ENCODE measurements around the gene UBAC1.

The UBAC1 gene

GRCh38 chr9:135960411-135961276 is 529 bp downstream of the UBAC1 start:
- no peak overlapping the region for H3K27ac ChIP-seq
- peak overlapping the region; percentile 92 for H3K4me3 ChIP-seq
- H3K9ac ChIP-seq (ENCODE audit: insufficient read length) = peak overlapping the region; percentile 84
- H3K36me3 ChIP-seq (ENCODE audit: insufficient read depth, low read length) = no peaks in the 10 kb centered on the region
- no peaks in the 10 kb centered on the region for H3K9me3 ChIP-seq (ENCODE audit: low read depth, low read length)
- no peak for DNase-seq (ENCODE audit: low read depth, low spot score)
- TF ChIP-seq FOXP2 (optimal IDR thresholded peaks at IDR 0.05; ENCODE audit: control extremely low read depth, extremely low read length, insufficient read depth) (no peak), POLR2AphosphoS5 (IDR thresholded peaks at IDR 0.05; ENCODE audit: borderline replicate concordance, low read depth, low read length) (no peak), EZH2 (IDR thresholded peaks at IDR 0.05) (no peak)

GRCh38 chr9:135959814-135960213 is 1.4 kb downstream of the UBAC1 start:
- Histone ChIP-seq H3K9ac (ENCODE audit: insufficient read length) (peak overlapping the region; percentile 84), H3K27ac (no peak overlapping the region), H3K36me3 (ENCODE audit: insufficient read depth, low read length) (no peaks in the 10 kb centered on the region), H3K9me3 (ENCODE audit: low read depth, low read length) (no peaks in the 10 kb centered on the region), H3K4me3 (peak overlapping the region; percentile 92)
- TF ChIP-seq POLR2AphosphoS5 (IDR thresholded peaks at IDR 0.05; ENCODE audit: borderline replicate concordance, low read depth, low read length) (no peak), EZH2 (IDR thresholded peaks at IDR 0.05) (no peak), FOXP2 (optimal IDR thresholded peaks at IDR 0.05; ENCODE audit: control extremely low read depth, extremely low read length, insufficient read depth) (no peak)
- DNase-seq (ENCODE audit: low read depth, low spot score) = no peak

- Histone ChIP-seq H3K9me3 (ENCODE audit: low read depth, low read length) (no peaks in the 10 kb centered on the region), H3K27ac (no peak overlapping the region), H3K36me3 (ENCODE audit: insufficient read depth, low read length) (peaks cover 2% of the 10 kb centered on the region; the same call in 1 of the 2 replicates), H3K4me3 (peak overlapping the region; percentile 9), H3K9ac (ENCODE audit: insufficient read length) (no peak overlapping the region)
- no peak for DNase-seq (ENCODE audit: low read depth, low spot score)
- TF ChIP-seq EZH2 (IDR thresholded peaks at IDR 0.05) (no peak), FOXP2 (optimal IDR thresholded peaks at IDR 0.05; ENCODE audit: control extremely low read depth, extremely low read length, insufficient read depth) (no peak), POLR2AphosphoS5 (IDR thresholded peaks at IDR 0.05; ENCODE audit: borderline replicate concordance, low read depth, low read length) (no peak)
These were observed 2.7 kb downstream of the UBAC1 start for GRCh38 chr9:135958485-135958884.

GRCh38 chr9:135957431-135957830 is 3.7 kb downstream of the UBAC1 start:
- TF ChIP-seq POLR2AphosphoS5 (IDR thresholded peaks at IDR 0.05; ENCODE audit: borderline replicate concordance, low read depth, low read length) (no peak), FOXP2 (optimal IDR thresholded peaks at IDR 0.05; ENCODE audit: control extremely low read depth, extremely low read length, insufficient read depth) (no peak), EZH2 (IDR thresholded peaks at IDR 0.05) (no peak)
- H3K9ac ChIP-seq (ENCODE audit: insufficient read length) = no peak overlapping the region
- DNase-seq (ENCODE audit: low read depth, low spot score) = no peak
- H3K9me3 ChIP-seq (ENCODE audit: low read depth, low read length) = no peaks in the 10 kb centered on the region
- no peak overlapping the region for H3K27ac ChIP-seq
- peaks cover 9% of the 10 kb centered on the region; the same call in 1 of the 2 replicates for H3K36me3 ChIP-seq (ENCODE audit: insufficient read depth, low read length)
- H3K4me3 ChIP-seq = no peak overlapping the region

- Histone ChIP-seq H3K27ac (no peak overlapping the region), H3K9me3 (ENCODE audit: low read depth, low read length) (no peaks in the 10 kb centered on the region), H3K9ac (ENCODE audit: insufficient read length) (no peak overlapping the region), H3K36me3 (ENCODE audit: insufficient read depth, low read length) (peaks cover 16% of the 10 kb centered on the region; the same call in 1 of the 2 replicates), H3K4me3 (no peak overlapping the region)
- no peak for DNase-seq (ENCODE audit: low read depth, low spot score)
- TF ChIP-seq FOXP2 (optimal IDR thresholded peaks at IDR 0.05; ENCODE audit: control extremely low read depth, extremely low read length, insufficient read depth) = no peak
- TF ChIP-seq EZH2 (IDR thresholded peaks at IDR 0.05) = no peak
- TF ChIP-seq POLR2AphosphoS5 (IDR thresholded peaks at IDR 0.05; ENCODE audit: borderline replicate concordance, low read depth, low read length) = no peak
These were observed 4.4 kb downstream of the UBAC1 start for GRCh38 chr9:135956802-135957174.

- Histone ChIP-seq H3K27ac (no peak overlapping the region), H3K36me3 (ENCODE audit: insufficient read depth, low read length) (peaks cover 16% of the 10 kb centered on the region; the same call in 1 of the 2 replicates), H3K9me3 (ENCODE audit: low read depth, low read length) (no peaks in the 10 kb centered on the region), H3K4me3 (no peak overlapping the region), H3K9ac (ENCODE audit: insufficient read length) (no peak overlapping the region)
- no peak for DNase-seq (ENCODE audit: low read depth, low spot score)
- no peak for TF ChIP-seq FOXP2 (optimal IDR thresholded peaks at IDR 0.05; ENCODE audit: control extremely low read depth, extremely low read length, insufficient read depth)
- TF ChIP-seq EZH2 (IDR thresholded peaks at IDR 0.05) = no peak
- TF ChIP-seq POLR2AphosphoS5 (IDR thresholded peaks at IDR 0.05; ENCODE audit: borderline replicate concordance, low read depth, low read length) = no peak
These were observed 5.0 kb downstream of the UBAC1 start for GRCh38 chr9:135955934-135956801.

- no peak for DNase-seq (ENCODE audit: low read depth, low spot score)
- no peak overlapping the region for H3K27ac ChIP-seq
- peaks cover 16% of the 10 kb centered on the region; the same call in 1 of the 2 replicates for H3K36me3 ChIP-seq (ENCODE audit: insufficient read depth, low read length)
- no peaks in the 10 kb centered on the region for H3K9me3 ChIP-seq (ENCODE audit: low read depth, low read length)
- TF ChIP-seq FOXP2 (optimal IDR thresholded peaks at IDR 0.05; ENCODE audit: control extremely low read depth, extremely low read length, insufficient read depth) (no peak), POLR2AphosphoS5 (IDR thresholded peaks at IDR 0.05; ENCODE audit: borderline replicate concordance, low read depth, low read length) (no peak), EZH2 (IDR thresholded peaks at IDR 0.05) (no peak)
- no peak overlapping the region for H3K4me3 ChIP-seq
- no peak overlapping the region for H3K9ac ChIP-seq (ENCODE audit: insufficient read length)
These were observed 8.4 kb downstream of the UBAC1 start for GRCh38 chr9:135952664-135953206.

Measured in SK-N-MC (cell line).